Memory B cell (primary cell): Measurements from ENCODE around the gene VEGFA.

ENCODE experiments used
- ATAC-seq: fragments of 150-1000 bp; cut with Tn5 transposase; 2 replicates; pipeline ENCODE4 v1.10.0; 2021; ENCODE audit warnings: low read depth, mild to moderate bottlenecking, moderate library complexity
- DNase-seq, 2 donors: peaks; one replicate each; pipeline ENCODE4 v3.0.0; 2022; ENCODE audit warnings: low spot score in 2 of 2
- H3K27ac Mint-ChIP-seq: one replicate; pipeline ENCODE4 v1.8.0; 2022; ENCODE audit warnings: mild to moderate bottlenecking, moderate library complexity, mixed read lengths
- H3K27me3 Mint-ChIP-seq: one replicate; pipeline ENCODE4 v1.8.0; 2022; ENCODE audit warnings: mixed read lengths
- H3K36me3 Mint-ChIP-seq: one replicate; pipeline ENCODE4 v1.8.0; 2022; ENCODE audit warnings: mild to moderate bottlenecking, mixed read lengths
- H3K4me1 Mint-ChIP-seq: one replicate; pipeline ENCODE4 v1.8.0; 2022; ENCODE audit warnings: mixed read lengths
- H3K4me3 Mint-ChIP-seq: one replicate; pipeline ENCODE4 v1.8.0; 2022; ENCODE audit warnings: mild to moderate bottlenecking, moderate library complexity, mixed read lengths
- H3K9me3 Mint-ChIP-seq: one replicate; pipeline ENCODE4 v1.8.0; 2022; ENCODE audit warnings: mixed read lengths

The VEGFA gene

GRCh38 chr6:43786664-43787329 lies 16.8 kb downstream of the VEGFA start:
- Mint-ChIP-seq H3K9me3 (no peaks in the 10 kb centered on the region), H3K27ac (no peak overlapping the region), H3K36me3 (no peaks in the 10 kb centered on the region)

GRCh38 chr6:43788301-43788700 lies 18.3 kb downstream of the VEGFA start:
- Mint-ChIP-seq H3K27me3 (peaks cover 2% of the 10 kb centered on the region), H3K4me3 (no peak overlapping the region)
- ATAC-seq, result no peak

More at GRCh38 chr6:43786664-43787329, 16.8 kb downstream of the VEGFA start:
- Mint-ChIP-seq H3K27me3 (peaks cover 2% of the 10 kb centered on the region), H3K4me1 (peaks cover 2% of the 10 kb centered on the region), H3K4me3 (no peak overlapping the region)
- ATAC-seq, result no peak
- no peak for DNase-seq

DNA sequence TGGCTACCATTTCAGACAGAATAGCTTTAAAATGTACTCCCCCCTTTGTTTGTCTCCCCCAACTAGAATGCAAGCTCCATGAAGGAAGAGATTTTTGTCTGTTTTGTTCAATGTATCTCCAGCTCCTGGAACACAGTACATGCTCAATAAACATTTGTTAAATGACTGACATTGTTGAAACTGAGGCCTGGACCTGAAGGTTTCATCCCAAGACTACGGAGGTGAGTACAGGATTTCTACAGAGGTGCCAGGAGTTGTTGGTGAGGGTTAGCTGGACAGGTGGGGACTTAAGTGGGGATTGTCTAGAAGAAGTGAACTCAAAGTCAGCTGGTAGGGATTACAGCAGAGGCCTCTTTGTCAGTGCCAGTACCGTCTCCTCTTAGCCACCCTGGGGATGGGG lies 19.4 kb downstream of the VEGFA start:
- ATAC-seq (no peak), DNase-seq (no peak)
- no peak overlapping the region for H3K4me3 Mint-ChIP-seq
- no peaks in the 10 kb centered on the region for H3K4me1 Mint-ChIP-seq
- H3K9me3 Mint-ChIP-seq, result no peaks in the 10 kb centered on the region
- peaks cover 4% of the 10 kb centered on the region for H3K27me3 Mint-ChIP-seq
- H3K27ac Mint-ChIP-seq, result no peak overlapping the region
- no peaks in the 10 kb centered on the region for H3K36me3 Mint-ChIP-seq

More at GRCh38 chr6:43788301-43788700, 18.3 kb downstream of the VEGFA start:
- Mint-ChIP-seq H3K9me3 (no peaks in the 10 kb centered on the region), H3K4me1 (no peaks in the 10 kb centered on the region), H3K27ac (no peak overlapping the region), H3K36me3 (no peaks in the 10 kb centered on the region)
- DNase-seq, result no peak

GRCh38 chr6:43790031-43790430 lies 20.0 kb downstream of the VEGFA start:
- Mint-ChIP-seq H3K9me3 (no peaks in the 10 kb centered on the region), H3K27ac (no peak overlapping the region), H3K27me3 (peaks cover 4% of the 10 kb centered on the region), H3K4me1 (no peaks in the 10 kb centered on the region), H3K36me3 (no peaks in the 10 kb centered on the region), H3K4me3 (no peak overlapping the region)
- ATAC-seq, result no peak
- DNase-seq, result no peak

DNA sequence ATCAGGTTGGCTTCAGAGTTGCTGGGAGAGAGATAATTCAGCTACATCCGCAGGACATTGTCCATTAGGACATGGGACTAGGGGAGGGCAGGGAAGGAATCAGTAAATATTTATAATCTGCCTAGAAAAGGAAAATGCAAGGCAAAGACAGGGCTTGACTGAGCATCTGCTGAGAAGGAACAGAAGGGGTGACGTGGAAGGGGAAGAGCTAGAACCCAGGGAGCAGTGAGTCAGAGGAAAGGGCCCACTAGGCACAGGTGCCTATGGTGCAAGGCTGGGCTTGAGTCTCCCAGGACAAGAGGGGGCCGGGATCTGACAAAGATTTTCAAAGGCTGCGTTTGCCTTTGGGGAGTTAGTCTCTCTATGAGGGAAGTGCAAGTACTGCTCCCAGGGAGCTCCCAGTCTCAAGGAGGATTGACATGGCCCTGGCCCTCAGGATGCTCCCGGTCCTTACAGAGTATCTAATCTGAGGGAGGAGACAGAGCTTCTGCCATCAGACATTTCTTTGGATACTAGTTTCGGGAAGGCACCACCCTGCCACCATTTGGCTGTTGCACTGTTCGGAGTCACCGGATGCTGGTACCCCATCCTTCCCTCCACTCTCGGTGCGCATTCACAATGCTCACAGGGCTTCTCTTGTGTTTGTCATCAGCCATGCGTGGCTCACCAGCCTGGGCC lies 21.9 kb downstream of the VEGFA start:
- Mint-ChIP-seq H3K4me3 (no peak overlapping the region), H3K9me3 (no peaks in the 10 kb centered on the region), H3K27ac (no peak overlapping the region), H3K27me3 (peaks cover 6% of the 10 kb centered on the region), H3K4me1 (no peaks in the 10 kb centered on the region), H3K36me3 (no peaks in the 10 kb centered on the region)
- no peak for ATAC-seq
- no peak for DNase-seq

DNA sequence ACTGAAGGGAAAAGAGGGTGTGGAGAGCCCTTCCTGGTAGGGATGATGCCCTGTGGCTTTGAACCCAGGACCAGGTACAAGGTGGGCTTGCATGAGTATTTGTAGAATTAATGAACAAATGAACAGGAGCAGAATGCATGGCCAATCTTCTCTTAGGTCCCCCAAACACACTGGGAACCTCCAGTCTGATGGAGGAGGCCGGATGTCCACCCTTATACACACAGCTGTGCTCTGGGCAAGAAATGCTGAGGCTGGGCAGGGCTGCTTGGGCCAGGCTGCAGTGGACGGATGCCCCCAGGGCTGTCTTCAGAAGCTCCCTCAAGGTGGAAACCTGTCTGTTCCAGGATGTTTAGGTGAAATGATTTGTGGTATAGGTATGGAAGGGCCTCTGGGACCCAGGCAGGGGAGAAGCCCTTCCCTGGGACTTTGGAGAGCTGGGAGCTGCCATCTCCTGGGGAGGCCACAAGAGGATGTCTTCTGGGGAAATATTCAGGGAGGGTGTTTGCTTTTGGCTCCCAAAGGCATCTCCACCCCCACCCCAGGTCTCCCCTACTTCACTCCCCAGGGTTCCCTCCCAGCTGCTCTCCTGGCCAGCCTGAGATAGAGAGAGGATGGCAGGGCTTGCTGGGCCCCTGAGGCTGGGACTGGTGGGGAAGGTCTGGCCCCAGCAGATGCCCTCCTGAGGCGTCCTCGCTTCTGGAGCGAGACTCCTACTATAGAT lies 23.3 kb downstream of the VEGFA start:
- Mint-ChIP-seq H3K27me3 (peaks cover 6% of the 10 kb centered on the region), H3K27ac (no peak overlapping the region), H3K4me1 (no peaks in the 10 kb centered on the region), H3K4me3 (no peak overlapping the region), H3K9me3 (no peaks in the 10 kb centered on the region), H3K36me3 (no peaks in the 10 kb centered on the region)
- no peak for DNase-seq
- ATAC-seq, result no peak

- peaks cover 4% of the 10 kb centered on the region for H3K4me1 Mint-ChIP-seq
- H3K4me3 Mint-ChIP-seq, result no peak overlapping the region
- no peak for ATAC-seq
- H3K36me3 Mint-ChIP-seq, result no peaks in the 10 kb centered on the region
- H3K27ac Mint-ChIP-seq, result no peak overlapping the region
- no peak for DNase-seq
- peaks cover 6% of the 10 kb centered on the region for H3K27me3 Mint-ChIP-seq
- no peaks in the 10 kb centered on the region for H3K9me3 Mint-ChIP-seq
These were observed 23.8 kb downstream of the VEGFA start for GRCh38 chr6:43793875-43794242.

DNA sequence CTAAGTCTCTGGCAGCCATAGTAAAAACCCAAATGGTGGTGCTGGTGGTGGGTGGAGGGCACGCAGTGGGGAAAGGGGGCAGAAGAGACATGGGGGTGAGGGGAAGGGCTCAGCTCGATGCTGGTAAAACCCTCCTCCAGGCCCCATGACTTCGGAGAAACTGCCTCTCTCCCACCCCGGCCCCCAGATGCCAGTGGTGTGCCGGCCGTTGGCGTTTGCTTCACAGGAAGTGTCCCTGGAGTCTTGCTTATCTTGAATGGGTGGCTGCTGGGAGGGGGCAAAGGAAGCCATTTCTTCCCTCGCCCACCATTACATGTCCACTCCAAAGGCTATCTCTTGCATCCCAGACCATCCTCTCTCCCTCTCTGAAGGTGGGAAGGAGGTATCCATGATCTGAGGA lies 25.4 kb downstream of the VEGFA start:
- H3K9me3 Mint-ChIP-seq, result no peaks in the 10 kb centered on the region
- H3K4me3 Mint-ChIP-seq, result no peak overlapping the region
- ATAC-seq (no peak), DNase-seq (no peak)
- H3K27ac Mint-ChIP-seq, result no peak overlapping the region
- peaks cover 4% of the 10 kb centered on the region for H3K27me3 Mint-ChIP-seq
- peaks cover 10% of the 10 kb centered on the region for H3K4me1 Mint-ChIP-seq
- no peaks in the 10 kb centered on the region for H3K36me3 Mint-ChIP-seq

- H3K4me3 Mint-ChIP-seq, result no peak overlapping the region
- DNase-seq, result no peak
- peaks cover 4% of the 10 kb centered on the region for H3K27me3 Mint-ChIP-seq
- peaks cover 13% of the 10 kb centered on the region for H3K4me1 Mint-ChIP-seq
- H3K9me3 Mint-ChIP-seq, result no peaks in the 10 kb centered on the region
- ATAC-seq, result no peak
- H3K36me3 Mint-ChIP-seq, result no peaks in the 10 kb centered on the region
- H3K27ac Mint-ChIP-seq, result no peak overlapping the region
These were observed 26.2 kb downstream of the VEGFA start for GRCh38 chr6:43796168-43796567.

- Mint-ChIP-seq H3K36me3 (no peaks in the 10 kb centered on the region), H3K27me3 (peaks cover 4% of the 10 kb centered on the region), H3K4me3 (no peak overlapping the region), H3K27ac (no peak overlapping the region), H3K9me3 (no peaks in the 10 kb centered on the region), H3K4me1 (peaks cover 13% of the 10 kb centered on the region)
- ATAC-seq, result no peak
- DNase-seq, result no peak
These were observed 27.2 kb downstream of the VEGFA start for GRCh38 chr6:43796903-43797890.

GRCh38 chr6:43797919-43798318 lies 27.9 kb downstream of the VEGFA start:
- no peaks in the 10 kb centered on the region for H3K9me3 Mint-ChIP-seq
- H3K27me3 Mint-ChIP-seq, result peaks cover 6% of the 10 kb centered on the region
- ATAC-seq, result no peak
- no peak overlapping the region for H3K4me3 Mint-ChIP-seq
- DNase-seq, result no peak
- H3K4me1 Mint-ChIP-seq, result peaks cover 13% of the 10 kb centered on the region
- H3K36me3 Mint-ChIP-seq, result no peaks in the 10 kb centered on the region
- no peak overlapping the region for H3K27ac Mint-ChIP-seq

DNA sequence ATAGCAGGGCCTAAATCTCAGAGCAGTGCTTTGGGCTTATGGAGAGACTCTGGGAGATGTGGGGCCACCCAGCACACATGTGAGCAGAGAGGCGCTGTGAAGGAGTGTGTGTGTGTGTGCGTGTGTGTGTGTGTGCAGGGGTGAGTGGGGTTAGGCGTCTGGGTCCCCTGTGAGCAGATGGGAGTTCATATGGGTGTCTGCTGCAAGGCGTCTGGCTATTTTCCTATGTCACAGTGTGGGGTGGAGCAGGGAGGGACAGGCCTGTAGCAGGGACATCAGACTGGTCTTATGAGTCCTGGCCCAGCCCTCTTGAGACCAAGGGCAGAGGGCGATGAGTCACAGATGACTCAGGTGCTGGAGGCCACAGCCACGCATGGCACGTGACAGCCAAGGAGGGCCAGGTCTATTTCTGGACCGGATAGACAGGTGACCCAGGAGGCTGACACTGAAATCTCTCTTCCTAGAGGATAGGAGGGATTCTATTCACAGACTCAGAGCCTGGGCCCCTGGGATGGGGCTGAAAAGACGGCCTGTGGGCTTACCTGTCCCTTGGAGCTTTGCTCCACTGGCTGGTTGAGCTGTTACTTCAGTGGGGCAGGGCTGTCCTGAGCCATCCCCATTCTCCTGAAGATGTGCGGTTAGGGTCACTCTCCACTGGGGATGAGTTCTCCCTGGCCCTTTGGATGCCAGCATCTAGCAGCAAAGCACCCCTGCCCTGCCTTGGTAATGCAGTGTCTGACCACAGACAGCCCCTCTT lies 28.9 kb downstream of the VEGFA start:
- Mint-ChIP-seq H3K27ac (peak overlapping the region; percentile 60), H3K36me3 (no peaks in the 10 kb centered on the region), H3K4me1 (peaks cover 13% of the 10 kb centered on the region), H3K27me3 (peaks cover 6% of the 10 kb centered on the region), H3K9me3 (no peaks in the 10 kb centered on the region), H3K4me3 (no peak overlapping the region)
- DNase-seq (no peak), ATAC-seq (no peak)
